Transverse colon (tissue), 3 donors: ENCODE results near the gene TTYH3.

Experiments
- POLR2A ChIP-seq: fragments of 450-650 bp; IDR thresholded peaks from one replicate; pipeline ENCODE4 v1.6.1; 2016; ENCODE audit warnings: antibody characterized with exemption, mild to moderate bottlenecking, moderate library complexity
- POLR2AphosphoS5 ChIP-seq, 3 donors: sonication (generic); formaldehyde crosslinking; IDR thresholded peaks; one replicate each; pipeline ENCODE4 v1.6.1; 2016; ENCODE audit warnings: antibody characterized with exemption in 3 of 3

GRCh38 chr7:2655870-2656614 lies 24.3 kb downstream of the TTYH3 start:
- TF ChIP-seq POLR2AphosphoS5 (IDR thresholded peaks at IDR 0.05) (no peak), POLR2A (no peak)
